22Rv1 (cell line): ENCODE results near the gene SPPL2B.

Experiments used
- ZFX ChIP-seq: fragments of 450-650 bp; IDR thresholded peaks from 2 replicates; pipeline ENCODE4 v1.6.1; 2017; ENCODE audit warnings: antibody characterized with exemption, borderline replicate concordance
- TF ChIP-seq, protein P1 (sequence below): fragments of 450-650 bp; IDR thresholded peaks from 2 replicates; pipeline ENCODE4 v1.5.1; 2017; ENCODE audit warnings: mild to moderate bottlenecking

DNA sequence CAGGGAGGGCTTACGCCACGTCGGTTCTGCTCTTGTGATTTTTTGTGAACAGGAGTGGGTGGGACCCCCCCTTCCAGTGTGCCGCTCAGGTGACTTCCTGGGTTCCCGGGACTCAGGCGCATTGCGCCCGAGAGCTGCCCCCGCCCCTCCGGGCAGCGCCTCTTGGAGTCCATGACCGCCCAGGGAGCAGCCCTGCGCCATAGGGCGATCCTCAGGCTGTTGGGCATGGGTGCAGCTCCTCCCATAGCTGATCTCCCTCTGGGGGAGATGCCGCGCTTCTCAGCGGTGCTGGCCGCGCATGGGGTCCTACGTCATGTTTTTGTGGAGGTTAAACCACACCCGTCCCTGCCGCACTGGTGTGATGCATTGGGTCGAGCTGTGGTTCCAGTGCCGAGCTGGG, 23.6 kb downstream of the SPPL2B start:
- TF ChIP-seq, protein P1, sequence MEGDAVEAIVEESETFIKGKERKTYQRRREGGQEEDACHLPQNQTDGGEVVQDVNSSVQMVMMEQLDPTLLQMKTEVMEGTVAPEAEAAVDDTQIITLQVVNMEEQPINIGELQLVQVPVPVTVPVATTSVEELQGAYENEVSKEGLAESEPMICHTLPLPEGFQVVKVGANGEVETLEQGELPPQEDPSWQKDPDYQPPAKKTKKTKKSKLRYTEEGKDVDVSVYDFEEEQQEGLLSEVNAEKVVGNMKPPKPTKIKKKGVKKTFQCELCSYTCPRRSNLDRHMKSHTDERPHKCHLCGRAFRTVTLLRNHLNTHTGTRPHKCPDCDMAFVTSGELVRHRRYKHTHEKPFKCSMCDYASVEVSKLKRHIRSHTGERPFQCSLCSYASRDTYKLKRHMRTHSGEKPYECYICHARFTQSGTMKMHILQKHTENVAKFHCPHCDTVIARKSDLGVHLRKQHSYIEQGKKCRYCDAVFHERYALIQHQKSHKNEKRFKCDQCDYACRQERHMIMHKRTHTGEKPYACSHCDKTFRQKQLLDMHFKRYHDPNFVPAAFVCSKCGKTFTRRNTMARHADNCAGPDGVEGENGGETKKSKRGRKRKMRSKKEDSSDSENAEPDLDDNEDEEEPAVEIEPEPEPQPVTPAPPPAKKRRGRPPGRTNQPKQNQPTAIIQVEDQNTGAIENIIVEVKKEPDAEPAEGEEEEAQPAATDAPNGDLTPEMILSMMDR: no peak
- TF ChIP-seq ZFX: no peak
